GM12875 (cell line): Measurements from ENCODE around the gene NR1H4.
"Not testable (repeated sequence)": the region's sequence is repeated elsewhere in the genome, so short reads cannot be mapped to it uniquely, and the experiment has no call there.

Experiments
- H3K4me3 ChIP-seq: one replicate; pipeline ENCODE4 v1.5.1; 2011; ENCODE audit warnings: low read depth, low read length, control low read depth
- TF ChIP-seq, protein P1 (sequence below): IDR thresholded peaks from 2 replicates; pipeline ENCODE4 v1.5.1; 2011; ENCODE audit warnings: low read depth, mild to moderate bottlenecking, control low read depth, inconsistent platforms, low read length, moderate library complexity, borderline replicate concordance; ENCODE audit not compliant: insufficient read depth

Gene NR1H4

DNA sequence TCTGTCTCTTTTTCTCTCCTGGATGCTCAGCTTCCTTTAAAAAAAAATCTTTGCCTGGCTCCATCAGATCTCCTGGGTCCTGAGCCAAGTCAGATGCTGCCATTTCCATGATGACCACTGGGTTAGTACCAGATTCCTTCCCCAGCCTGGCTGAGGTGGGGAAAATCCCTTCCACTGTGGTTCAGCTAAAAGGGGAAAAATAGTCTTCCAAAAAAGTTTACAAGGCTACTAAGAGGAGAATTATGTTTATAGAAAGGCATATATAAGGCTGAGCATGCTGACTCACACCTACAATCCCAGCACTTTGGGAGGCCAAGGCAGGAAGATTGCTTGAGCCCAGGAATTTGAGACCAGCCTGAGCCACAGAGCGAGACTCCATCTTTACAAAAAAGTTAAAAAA, 71.4 kb downstream of the NR1H4 start:
- no peak overlapping the region for H3K4me3 ChIP-seq
- TF ChIP-seq, protein P1, sequence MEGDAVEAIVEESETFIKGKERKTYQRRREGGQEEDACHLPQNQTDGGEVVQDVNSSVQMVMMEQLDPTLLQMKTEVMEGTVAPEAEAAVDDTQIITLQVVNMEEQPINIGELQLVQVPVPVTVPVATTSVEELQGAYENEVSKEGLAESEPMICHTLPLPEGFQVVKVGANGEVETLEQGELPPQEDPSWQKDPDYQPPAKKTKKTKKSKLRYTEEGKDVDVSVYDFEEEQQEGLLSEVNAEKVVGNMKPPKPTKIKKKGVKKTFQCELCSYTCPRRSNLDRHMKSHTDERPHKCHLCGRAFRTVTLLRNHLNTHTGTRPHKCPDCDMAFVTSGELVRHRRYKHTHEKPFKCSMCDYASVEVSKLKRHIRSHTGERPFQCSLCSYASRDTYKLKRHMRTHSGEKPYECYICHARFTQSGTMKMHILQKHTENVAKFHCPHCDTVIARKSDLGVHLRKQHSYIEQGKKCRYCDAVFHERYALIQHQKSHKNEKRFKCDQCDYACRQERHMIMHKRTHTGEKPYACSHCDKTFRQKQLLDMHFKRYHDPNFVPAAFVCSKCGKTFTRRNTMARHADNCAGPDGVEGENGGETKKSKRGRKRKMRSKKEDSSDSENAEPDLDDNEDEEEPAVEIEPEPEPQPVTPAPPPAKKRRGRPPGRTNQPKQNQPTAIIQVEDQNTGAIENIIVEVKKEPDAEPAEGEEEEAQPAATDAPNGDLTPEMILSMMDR, result no peak

DNA sequence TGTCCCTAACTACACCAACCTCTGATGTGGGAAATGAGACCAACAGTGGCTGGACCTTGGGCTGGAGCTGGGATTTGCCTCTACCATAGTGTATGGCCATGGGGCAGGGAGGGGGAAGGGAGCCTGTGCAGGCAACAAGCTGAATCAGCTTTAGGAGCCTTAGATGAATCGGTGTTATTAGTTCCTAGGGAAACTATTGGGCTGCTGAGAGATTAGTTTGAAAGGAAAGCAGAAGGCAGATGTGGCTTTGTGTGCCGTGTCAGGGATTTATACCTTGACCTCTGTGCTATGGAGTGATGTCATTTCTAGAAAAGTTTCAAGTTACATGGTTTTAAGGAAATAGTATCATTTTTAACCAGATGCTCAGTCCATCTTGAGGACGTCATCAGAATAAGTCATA, 80.3 kb downstream of the NR1H4 start:
- H3K4me3 ChIP-seq, result no peak overlapping the region
- TF ChIP-seq, protein P1, result no peak

DNA sequence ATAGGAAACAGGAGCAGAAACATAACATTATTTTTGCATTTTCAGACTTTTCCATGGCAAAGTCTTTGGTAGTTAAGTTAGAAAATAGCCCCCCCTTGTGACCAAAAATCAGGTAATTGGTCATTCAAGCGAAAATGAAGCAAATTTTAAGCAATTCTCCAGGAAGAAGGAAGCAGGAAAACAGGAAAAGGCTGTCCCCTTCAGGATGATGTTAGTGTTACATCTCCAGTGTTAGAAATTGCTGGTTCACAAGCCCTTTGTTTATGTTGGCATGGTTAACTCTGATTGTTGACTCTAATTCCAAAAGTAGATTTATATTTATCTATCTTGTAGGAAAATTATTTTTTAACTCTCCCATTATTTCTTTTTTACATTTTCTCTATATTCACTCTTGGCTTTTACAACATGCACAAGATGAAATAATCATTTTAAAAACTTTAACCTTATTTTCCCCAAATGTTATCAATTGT, 81.0 kb downstream of the NR1H4 start:
- no peak overlapping the region for H3K4me3 ChIP-seq
- TF ChIP-seq, protein P1, result peak; percentile 32; the same call in 1 of the 2 replicates

DNA sequence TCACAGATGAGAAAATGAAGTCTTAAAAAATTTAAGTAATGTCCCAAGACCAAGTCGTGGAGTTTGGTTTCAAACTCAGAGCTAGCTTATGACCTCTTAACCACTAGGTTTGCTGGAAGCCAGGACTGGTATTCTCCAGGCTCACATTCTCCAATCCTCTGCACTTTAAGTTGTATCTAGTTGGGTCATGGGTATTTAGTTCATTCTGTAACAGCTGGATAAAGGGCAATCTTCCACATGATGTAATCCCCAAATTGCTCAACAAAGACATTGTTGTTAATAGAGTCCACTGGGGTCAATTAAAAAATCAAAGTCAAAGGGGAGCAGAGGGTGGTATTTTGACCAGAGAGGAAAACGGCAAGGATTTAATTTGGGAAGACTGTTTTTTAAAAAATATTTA, 82.1 kb downstream of the NR1H4 start:
- no peak overlapping the region for H3K4me3 ChIP-seq
- TF ChIP-seq, protein P1, result no peak

DNA sequence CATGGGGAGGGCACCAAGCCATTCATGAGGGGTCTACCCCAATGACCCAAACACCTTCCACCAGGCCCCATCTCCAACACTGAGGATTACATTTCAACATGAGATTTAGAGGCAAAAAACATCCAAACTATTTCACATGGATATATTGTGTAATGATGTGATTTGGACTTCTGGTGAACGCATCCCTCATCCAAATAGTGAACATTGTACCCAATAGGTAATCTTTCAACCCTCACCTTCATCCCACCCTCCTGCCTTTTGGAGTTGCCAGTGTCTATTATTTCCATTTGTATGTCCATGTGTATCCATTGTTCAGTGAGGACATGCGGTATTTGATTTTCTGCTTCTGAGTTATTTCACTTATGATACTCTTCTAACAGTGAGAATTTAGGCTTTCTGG, 83.7 kb downstream of the NR1H4 start:
- TF ChIP-seq, protein P1, result no peak
- H3K4me3 ChIP-seq, result no peak overlapping the region

DNA sequence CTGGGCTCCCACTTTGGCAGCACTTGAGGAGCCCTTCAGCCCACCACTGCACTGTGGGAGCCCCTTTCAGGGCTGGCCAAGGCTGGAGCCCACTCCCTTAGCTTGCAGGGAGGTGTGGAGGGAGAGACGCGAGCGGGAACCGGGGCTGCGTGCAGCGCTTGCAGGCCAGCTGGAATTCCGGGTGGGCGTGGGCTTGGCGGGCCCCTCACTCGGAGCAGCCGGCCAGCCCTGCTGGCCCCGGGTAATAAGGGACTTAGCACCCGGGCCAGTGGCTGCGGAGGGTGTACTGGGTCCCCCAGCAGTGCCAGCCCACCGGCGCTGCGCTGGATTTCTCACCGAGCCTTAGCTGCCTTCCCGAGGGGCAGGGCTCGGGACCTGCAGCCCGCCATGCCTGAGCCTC, 85.6 kb downstream of the NR1H4 start:
- H3K4me3 ChIP-seq, result not testable (repeated sequence)

DNA sequence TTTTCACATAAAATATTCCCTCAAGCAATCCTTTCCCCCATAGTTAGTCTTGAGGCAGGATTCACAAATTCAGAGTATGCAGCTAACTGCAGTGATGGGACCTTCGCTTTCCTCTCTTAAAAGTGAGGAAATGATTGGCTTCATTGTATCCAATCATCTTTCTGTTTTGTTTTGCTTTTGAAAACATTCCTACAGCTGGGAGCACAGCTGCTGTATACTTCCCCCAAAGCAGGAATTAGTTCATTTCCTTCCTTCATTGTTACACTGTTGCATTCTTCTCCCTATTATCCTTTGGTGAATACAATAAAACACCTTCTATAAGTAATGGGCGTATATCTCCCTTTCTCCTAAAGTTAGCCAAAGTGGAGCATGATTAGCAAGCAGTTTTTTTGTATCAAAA, 90.4 kb downstream of the NR1H4 start:
- TF ChIP-seq, protein P1, result no peak
- H3K4me3 ChIP-seq, result no peak overlapping the region

DNA sequence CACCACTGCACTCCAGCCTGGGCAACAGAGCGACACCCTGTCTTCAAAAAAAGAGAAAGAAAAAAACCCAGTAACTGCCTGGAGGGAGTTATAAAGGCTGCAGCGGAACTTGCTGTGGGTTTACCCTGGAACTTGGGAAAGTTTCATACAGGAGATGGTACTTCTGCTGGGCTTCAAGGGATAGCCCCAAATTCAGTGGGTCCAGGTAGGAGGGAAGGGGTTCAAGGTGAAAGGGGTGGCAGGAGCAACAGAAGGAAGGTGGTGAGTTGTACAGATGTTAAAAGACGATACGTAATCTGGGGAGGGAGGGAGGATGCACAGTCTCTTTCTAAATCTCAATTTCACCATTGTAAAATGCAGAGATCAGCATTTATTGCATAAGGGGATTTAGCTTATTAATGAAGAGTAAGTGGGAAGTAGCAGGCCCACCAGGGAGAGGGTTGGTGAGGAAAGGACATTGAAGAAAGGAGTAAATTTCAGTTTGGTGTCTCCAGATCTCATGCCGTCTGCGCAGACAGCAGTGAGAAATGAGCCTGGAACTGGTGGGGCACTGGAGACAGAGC, 91.3 kb downstream of the NR1H4 start:
- H3K4me3 ChIP-seq, result no peak overlapping the region
- TF ChIP-seq, protein P1, result no peak
